Liver (tissue), 9 donors: ENCODE data around the gene TRERF1. TPM values are rescaled to one million over a fixed set of nuclear protein-coding genes. Genes with fewer than 3 reads are reported as not detected.

Experiments
- DNase-seq: peaks from one replicate; pipeline ENCODE4 v3.0.0-alpha.2; 2017; ENCODE audit warnings: low spot score
- H3K27ac ChIP-seq, 2 donors: one replicate each; pipeline ENCODE4 v1.7.0; 2013; ENCODE audit warnings: inconsistent platforms in 2 of 2, low read length in 2 of 2, control low read depth in 1 of 2, low read depth in 1 of 2, mild to moderate bottlenecking in 1 of 2
- H3K27me3 ChIP-seq, 4 donors: one replicate each; pipeline versions ENCODE4 v1.6.1 to v1.7.0; 2013; ENCODE audit warnings: low read length in 3 of 4, inconsistent platforms in 1 of 4, mild to moderate bottlenecking in 1 of 4, moderate library complexity in 1 of 4; ENCODE audit not compliant: control insufficient read depth in 4 of 4, insufficient read depth in 4 of 4
- H3K36me3 ChIP-seq, 4 donors: one replicate each; pipeline versions ENCODE4 v1.6.1 to v1.7.0; 2013; ENCODE audit warnings: low read length in 3 of 4, mild to moderate bottlenecking in 3 of 4, low read depth in 1 of 4, moderate library complexity in 1 of 4; ENCODE audit not compliant: control insufficient read depth in 4 of 4, insufficient read depth in 3 of 4
- H3K4me1 ChIP-seq, 4 donors: one replicate each; pipeline versions ENCODE4 v1.6.1 to v1.7.0; 2013; ENCODE audit warnings: low read length in 3 of 4, mild to moderate bottlenecking in 3 of 4, moderate library complexity in 1 of 4; ENCODE audit not compliant: control insufficient read depth in 4 of 4, insufficient read depth in 4 of 4
- H3K4me3 ChIP-seq, 3 donors: one replicate each; pipeline versions ENCODE4 v1.6.1 to v1.7.0; 2013; ENCODE audit warnings: low read length in 3 of 3, control low read depth in 1 of 3, low read depth in 1 of 3, mild to moderate bottlenecking in 1 of 3
- H3K9ac ChIP-seq, 2 donors: one replicate each; pipeline ENCODE4 v1.7.0; 2013; ENCODE audit warnings: low read length in 2 of 2, mild to moderate bottlenecking in 2 of 2, moderate library complexity in 2 of 2, control low read depth in 1 of 2, low read depth in 1 of 2
- H3K9me3 ChIP-seq, 4 donors: one replicate each; pipeline versions ENCODE4 v1.6.1 to v1.7.0; 2013; ENCODE audit warnings: low read length in 3 of 4; ENCODE audit not compliant: control insufficient read depth in 4 of 4
- EGR1 ChIP-seq, 2 donors: IDR thresholded peaks; 2 replicates each; pipeline ENCODE4 v1.6.1; 2016 to 2018; ENCODE audit warnings: antibody characterized with exemption in 2 of 2, low read depth in 2 of 2
- FOXA1 ChIP-seq: IDR thresholded peaks from 2 replicates; pipeline ENCODE4 v1.6.1; 2016; ENCODE audit warnings: antibody characterized with exemption
- GABPA ChIP-seq, 2 donors: IDR thresholded peaks in 1 of 2; conservative IDR thresholded peaks in 1 of 2; 2 replicates each; pipeline ENCODE4 v1.6.1; 2016; ENCODE audit warnings: antibody characterized with exemption in 2 of 2, mild to moderate bottlenecking in 1 of 2, moderate library complexity in 1 of 2
- JUND ChIP-seq, 2 donors: IDR thresholded peaks; 2 replicates each; pipeline ENCODE4 v1.6.1; 2016; ENCODE audit warnings: antibody characterized with exemption in 2 of 2
- NR2F2 ChIP-seq: IDR thresholded peaks from 2 replicates; pipeline ENCODE4 v1.6.1; 2016; ENCODE audit warnings: antibody characterized with exemption
- RAD21 ChIP-seq, 2 donors: IDR thresholded peaks; 2 replicates each; pipeline ENCODE4 v1.6.1; 2016; ENCODE audit warnings: antibody characterized with exemption in 2 of 2, mild to moderate bottlenecking in 2 of 2
- RXRA ChIP-seq, 2 donors: IDR thresholded peaks; 2 replicates each; pipeline ENCODE4 v1.6.1; 2017 to 2018; ENCODE audit warnings: antibody characterized with exemption in 2 of 2, mild to moderate bottlenecking in 1 of 2
- SP1 ChIP-seq: IDR thresholded peaks from 2 replicates; pipeline ENCODE4 v1.6.1; 2018; ENCODE audit warnings: antibody characterized with exemption, mild to moderate bottlenecking
- WGBS: extraction: QIAGEN DNeasy Blood & Tissue Kit; methylation state at CpG from one replicate; pipeline ENCODE4 v1.1.7; 2013; 5-methylcytosine and 5-hydroxymethylcytosine counted together
- polyA plus RNA-seq, 2 donors: library from polyadenylated mRNA; stranded (reverse) in 1 of 2; unstranded in 1 of 2; fragments of 200-250 nt in 1 of 2; fragments of >200 nt in 1 of 2; fragmentation: Nextera tagmentation in 1 of 2; extraction: Ambion mirVana in 1 of 2; gene quantifications; one replicate each; pipeline versions ENCODE4 v1.2.1 to v1.2.3, GENCODE V29; 2013 to 2015
- total RNA-seq, 2 donors: library from RNA; depleted of rRNA; stranded (reverse); fragments of >200 nt; gene quantifications; one replicate each; pipeline ENCODE4 v1.2.3, GENCODE V29; 2014
- TF ChIP-seq, protein P1 (sequence below): fragments of 150-350 bp; IDR thresholded peaks from 2 replicates; pipeline ENCODE4 v1.5.1; 2017; ENCODE audit warnings: improper control_type of control experiment, low read depth, low read length; ENCODE audit not compliant: missing input control
- TF ChIP-seq, protein P2 (sequence below): IDR thresholded peaks from 2 replicates; pipeline ENCODE4 v1.6.1; 2016; ENCODE audit warnings: antibody characterized with exemption
- TF ChIP-seq, protein P3 (sequence below): IDR thresholded peaks from 2 replicates; pipeline ENCODE4 v1.6.1; 2016; ENCODE audit warnings: antibody characterized with exemption
- TF ChIP-seq, protein P4 (sequence below): IDR thresholded peaks from 2 replicates; pipeline ENCODE4 v1.6.1; 2016; ENCODE audit warnings: antibody characterized with exemption, mild to moderate bottlenecking
- donor health status: healthy.
- donor health status: healthy.
- donor health status: healthy.
- donor health status: healthy.
- donor health status: healthy.

TRERF1 gene
- total and polyA plus RNA-seq, 4 donors = 0.33 to 1.3 (median 0.68) TPM

DNA sequence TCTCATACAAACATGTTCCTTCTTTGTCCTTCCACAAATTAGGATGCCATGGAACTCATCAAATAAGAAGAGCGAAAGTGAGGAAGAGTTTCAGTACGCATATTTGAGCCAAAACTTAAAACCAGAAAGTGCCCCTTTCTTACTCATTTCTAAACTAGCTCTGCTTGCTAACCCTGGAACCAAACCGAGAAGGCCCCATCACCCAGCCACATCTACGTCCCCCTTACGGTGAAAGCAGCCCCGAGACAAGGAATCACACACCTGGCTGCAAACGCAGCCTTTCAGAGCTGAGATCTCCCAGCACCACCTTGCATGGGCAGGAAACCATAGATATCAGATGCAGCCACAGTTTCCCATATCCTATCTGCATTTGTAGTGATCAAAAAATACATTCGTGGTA lies 28.5 kb downstream of the TRERF1 start:
- Histone ChIP-seq H3K4me3 (no peak overlapping the region), H3K36me3 (no peaks in the 10 kb centered on the region), H3K27me3 (peaks cover 0 to 2% (median 0%) of the 10 kb centered on the region in 4 donors), H3K9me3 (no peaks in the 10 kb centered on the region), H3K27ac (no peak overlapping the region), H3K4me1 (no peaks in the 10 kb centered on the region), H3K9ac (no peak overlapping the region)
- WGBS = 82% methylated on average over 8 of the region's 8 CpGs
- TF ChIP-seq, protein P1, sequence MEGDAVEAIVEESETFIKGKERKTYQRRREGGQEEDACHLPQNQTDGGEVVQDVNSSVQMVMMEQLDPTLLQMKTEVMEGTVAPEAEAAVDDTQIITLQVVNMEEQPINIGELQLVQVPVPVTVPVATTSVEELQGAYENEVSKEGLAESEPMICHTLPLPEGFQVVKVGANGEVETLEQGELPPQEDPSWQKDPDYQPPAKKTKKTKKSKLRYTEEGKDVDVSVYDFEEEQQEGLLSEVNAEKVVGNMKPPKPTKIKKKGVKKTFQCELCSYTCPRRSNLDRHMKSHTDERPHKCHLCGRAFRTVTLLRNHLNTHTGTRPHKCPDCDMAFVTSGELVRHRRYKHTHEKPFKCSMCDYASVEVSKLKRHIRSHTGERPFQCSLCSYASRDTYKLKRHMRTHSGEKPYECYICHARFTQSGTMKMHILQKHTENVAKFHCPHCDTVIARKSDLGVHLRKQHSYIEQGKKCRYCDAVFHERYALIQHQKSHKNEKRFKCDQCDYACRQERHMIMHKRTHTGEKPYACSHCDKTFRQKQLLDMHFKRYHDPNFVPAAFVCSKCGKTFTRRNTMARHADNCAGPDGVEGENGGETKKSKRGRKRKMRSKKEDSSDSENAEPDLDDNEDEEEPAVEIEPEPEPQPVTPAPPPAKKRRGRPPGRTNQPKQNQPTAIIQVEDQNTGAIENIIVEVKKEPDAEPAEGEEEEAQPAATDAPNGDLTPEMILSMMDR = no peak
- TF ChIP-seq RAD21 (IDR thresholded peaks at IDR 0.05) (no peak), FOXA1 (no peak), NR2F2 (no peak), GABPA (IDR thresholded peaks at IDR 0.05 in 1 of 2, conservative IDR thresholded peaks at IDR 0.05 in 1 of 2) (no peak), SP1 (no peak), JUND (IDR thresholded peaks at IDR 0.05) (no peak), RXRA (IDR thresholded peaks at IDR 0.05) (no peak)
- TF ChIP-seq, protein P2, sequence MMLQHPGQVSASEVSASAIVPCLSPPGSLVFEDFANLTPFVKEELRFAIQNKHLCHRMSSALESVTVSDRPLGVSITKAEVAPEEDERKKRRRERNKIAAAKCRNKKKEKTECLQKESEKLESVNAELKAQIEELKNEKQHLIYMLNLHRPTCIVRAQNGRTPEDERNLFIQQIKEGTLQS = no peak
- TF ChIP-seq, protein P3, sequence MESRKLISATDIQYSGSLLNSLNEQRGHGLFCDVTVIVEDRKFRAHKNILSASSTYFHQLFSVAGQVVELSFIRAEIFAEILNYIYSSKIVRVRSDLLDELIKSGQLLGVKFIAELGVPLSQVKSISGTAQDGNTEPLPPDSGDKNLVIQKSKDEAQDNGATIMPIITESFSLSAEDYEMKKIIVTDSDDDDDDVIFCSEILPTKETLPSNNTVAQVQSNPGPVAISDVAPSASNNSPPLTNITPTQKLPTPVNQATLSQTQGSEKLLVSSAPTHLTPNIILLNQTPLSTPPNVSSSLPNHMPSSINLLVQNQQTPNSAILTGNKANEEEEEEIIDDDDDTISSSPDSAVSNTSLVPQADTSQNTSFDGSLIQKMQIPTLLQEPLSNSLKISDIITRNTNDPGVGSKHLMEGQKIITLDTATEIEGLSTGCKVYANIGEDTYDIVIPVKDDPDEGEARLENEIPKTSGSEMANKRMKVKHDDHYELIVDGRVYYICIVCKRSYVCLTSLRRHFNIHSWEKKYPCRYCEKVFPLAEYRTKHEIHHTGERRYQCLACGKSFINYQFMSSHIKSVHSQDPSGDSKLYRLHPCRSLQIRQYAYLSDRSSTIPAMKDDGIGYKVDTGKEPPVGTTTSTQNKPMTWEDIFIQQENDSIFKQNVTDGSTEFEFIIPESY = no peak
- TF ChIP-seq, protein P4, sequence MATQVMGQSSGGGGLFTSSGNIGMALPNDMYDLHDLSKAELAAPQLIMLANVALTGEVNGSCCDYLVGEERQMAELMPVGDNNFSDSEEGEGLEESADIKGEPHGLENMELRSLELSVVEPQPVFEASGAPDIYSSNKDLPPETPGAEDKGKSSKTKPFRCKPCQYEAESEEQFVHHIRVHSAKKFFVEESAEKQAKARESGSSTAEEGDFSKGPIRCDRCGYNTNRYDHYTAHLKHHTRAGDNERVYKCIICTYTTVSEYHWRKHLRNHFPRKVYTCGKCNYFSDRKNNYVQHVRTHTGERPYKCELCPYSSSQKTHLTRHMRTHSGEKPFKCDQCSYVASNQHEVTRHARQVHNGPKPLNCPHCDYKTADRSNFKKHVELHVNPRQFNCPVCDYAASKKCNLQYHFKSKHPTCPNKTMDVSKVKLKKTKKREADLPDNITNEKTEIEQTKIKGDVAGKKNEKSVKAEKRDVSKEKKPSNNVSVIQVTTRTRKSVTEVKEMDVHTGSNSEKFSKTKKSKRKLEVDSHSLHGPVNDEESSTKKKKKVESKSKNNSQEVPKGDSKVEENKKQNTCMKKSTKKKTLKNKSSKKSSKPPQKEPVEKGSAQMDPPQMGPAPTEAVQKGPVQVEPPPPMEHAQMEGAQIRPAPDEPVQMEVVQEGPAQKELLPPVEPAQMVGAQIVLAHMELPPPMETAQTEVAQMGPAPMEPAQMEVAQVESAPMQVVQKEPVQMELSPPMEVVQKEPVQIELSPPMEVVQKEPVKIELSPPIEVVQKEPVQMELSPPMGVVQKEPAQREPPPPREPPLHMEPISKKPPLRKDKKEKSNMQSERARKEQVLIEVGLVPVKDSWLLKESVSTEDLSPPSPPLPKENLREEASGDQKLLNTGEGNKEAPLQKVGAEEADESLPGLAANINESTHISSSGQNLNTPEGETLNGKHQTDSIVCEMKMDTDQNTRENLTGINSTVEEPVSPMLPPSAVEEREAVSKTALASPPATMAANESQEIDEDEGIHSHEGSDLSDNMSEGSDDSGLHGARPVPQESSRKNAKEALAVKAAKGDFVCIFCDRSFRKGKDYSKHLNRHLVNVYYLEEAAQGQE = no peak
- no peak for DNase-seq

DNA sequence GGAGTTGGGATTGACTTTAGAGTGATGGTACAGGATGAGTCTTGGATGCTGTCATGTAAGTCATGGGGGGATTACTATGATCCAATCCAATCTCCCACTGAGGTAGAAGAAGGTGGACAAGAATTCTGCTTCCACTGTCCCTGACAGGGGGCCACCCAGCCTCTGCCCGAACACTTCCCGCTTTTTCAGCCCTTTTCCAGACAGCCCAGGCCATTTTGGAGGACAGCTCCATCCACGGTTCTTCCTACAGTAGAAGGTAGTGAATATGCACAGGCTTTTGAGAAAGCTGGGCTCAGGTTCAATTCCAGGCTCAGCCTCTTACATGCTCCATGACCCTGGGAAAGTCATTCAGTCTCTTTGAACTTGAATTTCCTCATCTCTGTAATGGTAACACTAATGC lies 31.0 kb downstream of the TRERF1 start:
- WGBS = 91% methylated on average over 3 of the region's 3 CpGs
- Histone ChIP-seq H3K9me3 (no peaks in the 10 kb centered on the region), H3K4me3 (no peak overlapping the region), H3K27me3 (peaks cover 0 to 2% (median 0%) of the 10 kb centered on the region in 4 donors), H3K36me3 (no peaks in the 10 kb centered on the region), H3K4me1 (no peaks in the 10 kb centered on the region), H3K27ac (no peak overlapping the region), H3K9ac (no peak overlapping the region)
- no peak for DNase-seq
- TF ChIP-seq EGR1 (IDR thresholded peaks at IDR 0.05; ENCODE audit: low read depth in 2 of 2) = no peak
